MM.1S (cell line): Measurements from ENCODE around the gene ASCC3.

Source experiments
- DNase-seq: peaks from one replicate; pipeline ENCODE4 v3.0.0-alpha.2; 2015
- H2AFZ ChIP-seq: fragments of 300-600 bp; sonication (generic); 2 replicates; pipeline ENCODE4 v1.6.0; 2016; ENCODE audit warnings: antibody characterized with exemption, low read length
- H3F3A ChIP-seq: fragments of 300-600 bp; sonication (generic); 2 replicates; pipeline ENCODE4 v1.6.1; 2016; ENCODE audit warnings: mild to moderate bottlenecking, antibody characterized with exemption, low read length, moderate library complexity, mixed read lengths; ENCODE audit not compliant: insufficient read depth
- H3K27ac ChIP-seq: fragments of 300-600 bp; sonication (generic); 2 replicates; pipeline ENCODE4 v1.5.1; 2016; ENCODE audit warnings: mild to moderate bottlenecking, low read length
- H3K27me3 ChIP-seq: fragments of 300-600 bp; sonication (generic); replicated peaks from 2 replicates; pipeline ENCODE4 v1.6.0; 2016; ENCODE audit warnings: low read length; ENCODE audit not compliant: insufficient read depth
- H3K36me3 ChIP-seq: fragments of 300-600 bp; sonication (generic); replicated peaks from 2 replicates; pipeline ENCODE4 v1.6.1; 2016; ENCODE audit warnings: mild to moderate bottlenecking, low read length, mixed read lengths; ENCODE audit not compliant: insufficient read depth
- H3K4me1 ChIP-seq: fragments of 300-600 bp; sonication (generic); 2 replicates; pipeline ENCODE4 v1.6.1; 2016; ENCODE audit warnings: low read length, mixed read lengths
- H3K4me2 ChIP-seq: fragments of 300-600 bp; sonication (generic); 2 replicates; pipeline ENCODE4 v1.6.0; 2016; ENCODE audit warnings: low read depth, low read length
- H3K4me3 ChIP-seq: fragments of 300-600 bp; sonication (generic); 2 replicates; pipeline ENCODE4 v1.5.1; 2016; ENCODE audit warnings: low read length, mixed read lengths
- H3K79me2 ChIP-seq: fragments of 300-600 bp; sonication (generic); 2 replicates; pipeline ENCODE4 v1.6.1; 2016; ENCODE audit warnings: mixed run types, low read length, mixed read lengths
- H3K9ac ChIP-seq: fragments of 300-600 bp; sonication (generic); 2 replicates; pipeline ENCODE4 v1.6.1; 2016; ENCODE audit warnings: low read length, mixed read lengths
- H3K9me2 ChIP-seq: fragments of 300-600 bp; sonication (generic); replicated peaks from 2 replicates; pipeline ENCODE4 v1.6.1; 2016; ENCODE audit warnings: mild to moderate bottlenecking, low read length, mixed read lengths; ENCODE audit not compliant: insufficient read depth
- H3K9me3 ChIP-seq: fragments of 300-600 bp; sonication (generic); replicated peaks from 2 replicates; pipeline ENCODE4 v1.6.1; 2016; ENCODE audit warnings: mild to moderate bottlenecking, low read length, mixed read lengths; ENCODE audit not compliant: insufficient read depth
- H4K20me1 ChIP-seq: fragments of 300-600 bp; sonication (generic); 2 replicates; pipeline ENCODE4 v1.6.1; 2016; ENCODE audit warnings: mild to moderate bottlenecking, low read length, moderate library complexity, mixed read lengths; ENCODE audit not compliant: insufficient read depth
- EZH2 ChIP-seq: fragments of 300-600 bp; sonication (generic); optimal IDR thresholded peaks from 2 replicates; pipeline ENCODE3; 2017; ENCODE audit warnings: low read depth, mild to moderate bottlenecking, antibody characterized with exemption, low read length, mixed read lengths
- EZH2phosphoT487 ChIP-seq: fragments of 300-600 bp; sonication (generic); IDR thresholded peaks from 2 replicates; pipeline ENCODE4 v1.6.1; 2018; ENCODE audit warnings: antibody characterized with exemption, low read length
- TF ChIP-seq, protein P1 (sequence below): fragments of 300-600 bp; sonication (generic); IDR thresholded peaks from 2 replicates; pipeline ENCODE4 v1.5.1; 2016; ENCODE audit warnings: antibody characterized with exemption, low read length, mixed read lengths

Gene ASCC3

DNA sequence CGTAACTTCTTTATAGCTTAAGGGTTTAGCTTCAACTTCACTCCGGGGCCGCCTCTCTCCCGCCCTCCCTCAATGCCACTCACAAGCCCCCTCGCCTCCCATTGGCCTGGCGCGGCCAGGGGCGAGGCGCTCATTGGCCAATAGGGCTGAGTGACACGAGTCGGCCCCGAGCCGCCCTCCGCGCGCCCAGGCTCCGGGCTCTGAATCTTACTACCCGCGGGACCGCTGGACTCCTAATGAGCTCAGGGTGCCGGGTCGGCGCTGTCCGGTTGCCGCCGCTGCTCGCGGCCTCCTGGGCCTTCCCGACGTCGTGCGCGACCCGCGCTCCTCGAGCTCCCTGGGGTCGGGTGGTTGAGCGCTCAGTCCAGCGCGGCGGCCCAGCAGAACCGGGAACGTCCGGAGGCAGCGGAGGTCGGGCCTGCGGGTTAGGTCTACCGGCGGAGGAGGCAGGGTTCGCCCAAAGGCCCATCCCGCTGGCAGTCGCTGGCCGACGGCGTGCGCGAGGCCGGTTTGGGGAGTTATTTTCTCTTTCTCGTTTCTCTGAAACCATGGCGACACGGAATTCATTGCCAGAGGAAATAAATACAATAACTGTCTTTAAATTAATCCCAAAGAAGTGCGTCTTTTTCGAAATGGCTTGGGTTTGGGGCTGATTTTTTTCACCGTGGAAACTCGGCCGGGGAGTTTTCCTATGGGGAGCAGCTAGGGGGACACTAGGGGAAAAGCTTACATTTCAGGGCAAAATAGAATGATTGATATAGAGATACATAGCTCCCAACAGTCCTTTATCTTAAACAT, 416.0 kb downstream of the ASCC3 start, which contains the start of gene SIM1:
TSS of gene SIM1 (minus strand) at position 19 of the 798 bp plus-strand sequence. CDS start 1,453 bp downstream, outside the sequence.
- no peak within 1 kb of the TSS; the same call in 1 of the 2 replicates for H3K4me2 ChIP-seq
- TF ChIP-seq EZH2phosphoT487: no peak
- TF ChIP-seq, protein P1, sequence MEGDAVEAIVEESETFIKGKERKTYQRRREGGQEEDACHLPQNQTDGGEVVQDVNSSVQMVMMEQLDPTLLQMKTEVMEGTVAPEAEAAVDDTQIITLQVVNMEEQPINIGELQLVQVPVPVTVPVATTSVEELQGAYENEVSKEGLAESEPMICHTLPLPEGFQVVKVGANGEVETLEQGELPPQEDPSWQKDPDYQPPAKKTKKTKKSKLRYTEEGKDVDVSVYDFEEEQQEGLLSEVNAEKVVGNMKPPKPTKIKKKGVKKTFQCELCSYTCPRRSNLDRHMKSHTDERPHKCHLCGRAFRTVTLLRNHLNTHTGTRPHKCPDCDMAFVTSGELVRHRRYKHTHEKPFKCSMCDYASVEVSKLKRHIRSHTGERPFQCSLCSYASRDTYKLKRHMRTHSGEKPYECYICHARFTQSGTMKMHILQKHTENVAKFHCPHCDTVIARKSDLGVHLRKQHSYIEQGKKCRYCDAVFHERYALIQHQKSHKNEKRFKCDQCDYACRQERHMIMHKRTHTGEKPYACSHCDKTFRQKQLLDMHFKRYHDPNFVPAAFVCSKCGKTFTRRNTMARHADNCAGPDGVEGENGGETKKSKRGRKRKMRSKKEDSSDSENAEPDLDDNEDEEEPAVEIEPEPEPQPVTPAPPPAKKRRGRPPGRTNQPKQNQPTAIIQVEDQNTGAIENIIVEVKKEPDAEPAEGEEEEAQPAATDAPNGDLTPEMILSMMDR: no peak
- TF ChIP-seq EZH2: no peak
- no peak within 1 kb of the TSS for H3K27ac ChIP-seq
- H3K27me3 ChIP-seq: peaks cover 26% of the 10 kb centered on the region
- no peaks in the 10 kb centered on the region for H3F3A ChIP-seq
- 0 out of 2 replicates have a peak, but pooled peaks cover 6% of the 10 kb centered on the region for H3K4me1 ChIP-seq
- H3K4me3 ChIP-seq: no peak within 1 kb of the TSS
- no peaks in the 10 kb centered on the region for H3K9me2 ChIP-seq
- H3K9ac ChIP-seq: no peak within 1 kb of the TSS
- H3K9me3 ChIP-seq: no peaks in the 10 kb centered on the region
- no peak for DNase-seq
- H4K20me1 ChIP-seq: no peaks in the 10 kb centered on the region
- no peaks in the 10 kb centered on the region for H3K79me2 ChIP-seq
- no peak within 1 kb of the TSS for H2AFZ ChIP-seq
- no peaks in the 10 kb centered on the region for H3K36me3 ChIP-seq

DNA sequence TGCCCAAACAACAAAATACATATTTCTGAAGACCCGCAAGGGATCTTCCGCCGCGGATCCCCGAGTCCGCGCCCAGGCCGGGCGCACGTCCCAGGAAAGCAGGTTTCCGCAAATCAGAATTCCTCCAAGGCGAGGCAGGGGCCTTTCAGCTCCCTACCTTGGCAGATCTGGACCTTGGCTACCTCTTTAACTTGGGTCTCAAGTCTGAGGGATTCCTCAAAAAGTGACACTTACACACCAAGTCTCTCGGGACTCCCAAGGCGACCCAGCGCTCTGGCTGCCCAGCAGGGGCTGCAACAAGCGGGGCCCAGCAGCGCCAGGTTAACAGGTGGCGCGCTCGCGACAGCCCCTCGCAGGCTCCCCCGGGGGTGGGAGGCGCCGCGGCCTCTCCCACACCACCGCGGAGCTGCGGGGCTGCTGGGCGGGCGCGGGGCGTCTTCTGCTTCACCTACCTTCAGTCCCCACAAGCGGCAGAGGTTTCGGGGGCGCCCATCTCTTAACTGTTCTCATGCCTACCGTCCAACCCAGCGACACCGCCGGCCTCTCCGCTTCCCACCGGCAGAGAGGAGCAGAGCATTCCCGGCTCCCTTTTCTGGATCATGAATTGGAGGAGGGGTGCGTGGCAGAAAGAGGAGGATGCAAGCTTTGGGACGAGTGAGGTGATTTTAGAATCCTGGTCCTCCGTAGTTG, 416.8 kb downstream of the ASCC3 start:
- Histone ChIP-seq H3K9ac (no peak overlapping the region), H3K4me3 (no peak overlapping the region), H3K4me1 (0 out of 2 replicates have a peak, but pooled peaks cover 6% of the 10 kb centered on the region), H3K9me2 (no peaks in the 10 kb centered on the region), H3K27ac (no peak overlapping the region), H3K79me2 (no peaks in the 10 kb centered on the region), H3K36me3 (no peaks in the 10 kb centered on the region), H3K9me3 (no peaks in the 10 kb centered on the region), H3F3A (no peaks in the 10 kb centered on the region), H3K4me2 (no peak overlapping the region), H2AFZ (no peak overlapping the region), H4K20me1 (no peaks in the 10 kb centered on the region), H3K27me3 (peaks cover 26% of the 10 kb centered on the region)
- no peak for DNase-seq
- TF ChIP-seq EZH2phosphoT487 (no peak), EZH2 (no peak)
- TF ChIP-seq, protein P1: no peak

DNA sequence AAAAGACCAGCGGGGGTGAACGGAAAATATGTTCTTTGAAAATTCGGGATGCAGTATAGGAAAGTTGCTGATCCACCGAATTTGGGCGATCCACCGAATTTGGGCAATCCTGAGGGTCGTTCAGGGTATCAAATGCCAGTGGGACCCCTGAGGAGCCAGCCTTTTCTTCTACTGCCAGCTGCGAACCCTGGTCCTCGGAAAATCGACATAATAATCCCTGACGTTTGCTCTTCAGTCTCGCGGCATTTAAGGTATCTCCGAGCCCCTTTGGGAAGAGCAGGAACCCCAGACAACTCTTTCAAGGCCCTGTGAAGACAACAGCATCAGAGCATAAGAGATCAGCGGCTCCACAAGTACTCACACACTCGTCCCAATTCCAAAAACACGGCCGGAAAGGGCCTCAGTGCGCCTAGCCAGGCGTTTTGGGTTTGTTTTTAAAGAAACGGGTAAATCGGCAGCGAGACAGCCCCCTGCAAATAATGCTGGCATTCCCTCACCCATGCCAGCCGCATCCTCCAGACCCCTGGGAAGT, 417.4 kb downstream of the ASCC3 start:
- H3K9ac ChIP-seq: no peak overlapping the region

More for the DNA sequence above, 417.4 kb downstream of the ASCC3 start:
- Histone ChIP-seq H3K9me2 (no peaks in the 10 kb centered on the region), H3K27me3 (peaks cover 26% of the 10 kb centered on the region), H4K20me1 (no peaks in the 10 kb centered on the region), H3K9me3 (no peaks in the 10 kb centered on the region), H3K27ac (no peak overlapping the region), H3K79me2 (no peaks in the 10 kb centered on the region), H3K4me3 (no peak overlapping the region), H2AFZ (no peak overlapping the region), H3K4me2 (no peak overlapping the region), H3F3A (no peaks in the 10 kb centered on the region), H3K4me1 (0 out of 2 replicates have a peak, but pooled peaks cover 6% of the 10 kb centered on the region), H3K36me3 (no peaks in the 10 kb centered on the region)
- no peak for DNase-seq
- TF ChIP-seq, protein P1: no peak
- TF ChIP-seq EZH2 (no peak), EZH2phosphoT487 (no peak)
